HL-60 (cell line): ENCODE results near the gene AHDC1.
A peak's percentile ranks its signal among the peaks of the same experiment; 100 is the strongest.

Source experiments
- DNase-seq, 2 experiments: peaks; one replicate each; pipeline ENCODE4 v3.0.0-alpha.2; 2010 to 2020; ENCODE audit warnings: low read depth in 1 of 2, low spot score in 1 of 2
- H3K27ac ChIP-seq: fragments of 250-450 bp; sonication (Bioruptor Pico); replicated peaks from 2 replicates; pipeline ENCODE4 v1.5.1; 2020; ENCODE audit warnings: mild to moderate bottlenecking, moderate library complexity
- H3K27me3 ChIP-seq: fragments of 250-450 bp; sonication (Bioruptor Pico); 2 replicates; pipeline ENCODE4 v1.5.1; 2021; ENCODE audit warnings: mild to moderate bottlenecking, moderate library complexity; ENCODE audit not compliant: insufficient read depth, poor library complexity, severe bottlenecking
- H3K4me3 ChIP-seq: replicated peaks from 2 replicates; pipeline ENCODE4 v1.5.1; 2011; ENCODE audit warnings: mild to moderate bottlenecking, control low read depth, low read length; ENCODE audit not compliant: insufficient read depth
- GABPA ChIP-seq: IDR thresholded peaks from 2 replicates; pipeline ENCODE4 v1.6.1; 2012; ENCODE audit warnings: low read depth
- POLR2AphosphoS5 ChIP-seq: IDR thresholded peaks from 2 replicates; pipeline ENCODE4 v1.6.1; 2012; ENCODE audit warnings: low read depth
- SPI1 ChIP-seq: IDR thresholded peaks from 2 replicates; pipeline ENCODE4 v1.6.1; 2012; ENCODE audit warnings: low read depth, mild to moderate bottlenecking, borderline replicate concordance
- TF ChIP-seq, protein P1 (sequence below): IDR thresholded peaks from one replicate; pipeline ENCODE4 v1.5.1; 2011; ENCODE audit warnings: low read length, control low read depth, inconsistent platforms; ENCODE audit not compliant: insufficient read depth
- TF ChIP-seq, protein P2 (sequence below): IDR thresholded peaks from 2 replicates; pipeline ENCODE4 v1.6.1; 2012; ENCODE audit warnings: low read depth; ENCODE audit not compliant: insufficient replicate concordance

The AHDC1 gene

DNA sequence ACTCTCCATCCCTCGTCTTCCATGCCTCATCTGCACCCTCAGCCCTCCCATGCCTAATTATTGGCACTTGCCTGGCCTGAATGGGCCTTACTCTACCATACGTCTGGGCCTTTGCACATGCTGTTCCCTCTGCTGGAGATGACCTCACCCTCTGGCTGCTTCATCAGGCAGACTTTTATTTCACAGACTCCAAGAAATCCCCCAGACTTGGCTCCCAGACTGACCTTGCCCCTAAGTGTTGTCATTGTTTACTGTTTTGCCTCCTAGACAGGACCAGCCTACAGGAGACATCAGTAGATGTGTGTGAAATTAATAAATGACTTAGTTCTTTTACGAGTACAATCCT, 5.2 kb upstream of the AHDC1 start:
- Histone ChIP-seq H3K27ac (no peak overlapping the region), H3K4me3 (no peak overlapping the region), H3K27me3 (no peaks in the 10 kb centered on the region)
- no peak for DNase-seq
- TF ChIP-seq POLR2AphosphoS5 (no peak), SPI1 (no peak), GABPA (no peak)
- TF ChIP-seq, protein P1, sequence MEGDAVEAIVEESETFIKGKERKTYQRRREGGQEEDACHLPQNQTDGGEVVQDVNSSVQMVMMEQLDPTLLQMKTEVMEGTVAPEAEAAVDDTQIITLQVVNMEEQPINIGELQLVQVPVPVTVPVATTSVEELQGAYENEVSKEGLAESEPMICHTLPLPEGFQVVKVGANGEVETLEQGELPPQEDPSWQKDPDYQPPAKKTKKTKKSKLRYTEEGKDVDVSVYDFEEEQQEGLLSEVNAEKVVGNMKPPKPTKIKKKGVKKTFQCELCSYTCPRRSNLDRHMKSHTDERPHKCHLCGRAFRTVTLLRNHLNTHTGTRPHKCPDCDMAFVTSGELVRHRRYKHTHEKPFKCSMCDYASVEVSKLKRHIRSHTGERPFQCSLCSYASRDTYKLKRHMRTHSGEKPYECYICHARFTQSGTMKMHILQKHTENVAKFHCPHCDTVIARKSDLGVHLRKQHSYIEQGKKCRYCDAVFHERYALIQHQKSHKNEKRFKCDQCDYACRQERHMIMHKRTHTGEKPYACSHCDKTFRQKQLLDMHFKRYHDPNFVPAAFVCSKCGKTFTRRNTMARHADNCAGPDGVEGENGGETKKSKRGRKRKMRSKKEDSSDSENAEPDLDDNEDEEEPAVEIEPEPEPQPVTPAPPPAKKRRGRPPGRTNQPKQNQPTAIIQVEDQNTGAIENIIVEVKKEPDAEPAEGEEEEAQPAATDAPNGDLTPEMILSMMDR: no peak
- TF ChIP-seq, protein P2, sequence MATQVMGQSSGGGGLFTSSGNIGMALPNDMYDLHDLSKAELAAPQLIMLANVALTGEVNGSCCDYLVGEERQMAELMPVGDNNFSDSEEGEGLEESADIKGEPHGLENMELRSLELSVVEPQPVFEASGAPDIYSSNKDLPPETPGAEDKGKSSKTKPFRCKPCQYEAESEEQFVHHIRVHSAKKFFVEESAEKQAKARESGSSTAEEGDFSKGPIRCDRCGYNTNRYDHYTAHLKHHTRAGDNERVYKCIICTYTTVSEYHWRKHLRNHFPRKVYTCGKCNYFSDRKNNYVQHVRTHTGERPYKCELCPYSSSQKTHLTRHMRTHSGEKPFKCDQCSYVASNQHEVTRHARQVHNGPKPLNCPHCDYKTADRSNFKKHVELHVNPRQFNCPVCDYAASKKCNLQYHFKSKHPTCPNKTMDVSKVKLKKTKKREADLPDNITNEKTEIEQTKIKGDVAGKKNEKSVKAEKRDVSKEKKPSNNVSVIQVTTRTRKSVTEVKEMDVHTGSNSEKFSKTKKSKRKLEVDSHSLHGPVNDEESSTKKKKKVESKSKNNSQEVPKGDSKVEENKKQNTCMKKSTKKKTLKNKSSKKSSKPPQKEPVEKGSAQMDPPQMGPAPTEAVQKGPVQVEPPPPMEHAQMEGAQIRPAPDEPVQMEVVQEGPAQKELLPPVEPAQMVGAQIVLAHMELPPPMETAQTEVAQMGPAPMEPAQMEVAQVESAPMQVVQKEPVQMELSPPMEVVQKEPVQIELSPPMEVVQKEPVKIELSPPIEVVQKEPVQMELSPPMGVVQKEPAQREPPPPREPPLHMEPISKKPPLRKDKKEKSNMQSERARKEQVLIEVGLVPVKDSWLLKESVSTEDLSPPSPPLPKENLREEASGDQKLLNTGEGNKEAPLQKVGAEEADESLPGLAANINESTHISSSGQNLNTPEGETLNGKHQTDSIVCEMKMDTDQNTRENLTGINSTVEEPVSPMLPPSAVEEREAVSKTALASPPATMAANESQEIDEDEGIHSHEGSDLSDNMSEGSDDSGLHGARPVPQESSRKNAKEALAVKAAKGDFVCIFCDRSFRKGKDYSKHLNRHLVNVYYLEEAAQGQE: no peak

DNA sequence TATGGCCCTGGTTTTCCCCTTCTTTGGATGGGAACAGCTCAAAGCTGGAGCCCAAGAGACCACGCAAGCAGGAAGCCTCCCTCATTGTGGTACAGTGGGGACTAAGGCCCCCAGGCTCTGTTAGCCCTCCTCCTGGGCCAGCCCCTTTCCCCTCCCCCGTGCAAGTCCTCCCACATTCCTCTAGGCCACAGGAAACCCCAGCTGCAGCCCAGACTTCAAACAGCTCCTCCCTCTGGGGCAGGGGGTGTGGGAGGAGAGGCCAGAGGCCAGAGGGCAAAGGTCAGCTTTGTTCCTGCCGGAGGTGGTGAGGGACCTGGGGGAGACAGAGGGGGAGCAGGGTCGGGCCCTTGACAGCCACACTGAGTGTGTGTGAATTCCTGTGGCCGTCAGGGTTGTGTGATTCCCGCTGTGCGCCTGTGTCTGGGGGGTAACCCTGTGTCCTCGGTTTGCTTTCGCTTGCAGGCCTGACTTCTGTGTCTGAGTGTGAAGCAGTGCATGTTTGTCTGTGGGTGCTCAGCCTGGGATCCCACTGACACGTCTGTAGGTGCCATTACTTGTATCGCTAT, 3.4 kb upstream of the AHDC1 start:
- no peak for DNase-seq
- Histone ChIP-seq H3K27ac (no peak overlapping the region), H3K27me3 (no peaks in the 10 kb centered on the region), H3K4me3 (no peak overlapping the region)
- TF ChIP-seq, protein P2: no peak
- TF ChIP-seq POLR2AphosphoS5 (no peak), SPI1 (no peak), GABPA (no peak)
- TF ChIP-seq, protein P1: no peak

DNA sequence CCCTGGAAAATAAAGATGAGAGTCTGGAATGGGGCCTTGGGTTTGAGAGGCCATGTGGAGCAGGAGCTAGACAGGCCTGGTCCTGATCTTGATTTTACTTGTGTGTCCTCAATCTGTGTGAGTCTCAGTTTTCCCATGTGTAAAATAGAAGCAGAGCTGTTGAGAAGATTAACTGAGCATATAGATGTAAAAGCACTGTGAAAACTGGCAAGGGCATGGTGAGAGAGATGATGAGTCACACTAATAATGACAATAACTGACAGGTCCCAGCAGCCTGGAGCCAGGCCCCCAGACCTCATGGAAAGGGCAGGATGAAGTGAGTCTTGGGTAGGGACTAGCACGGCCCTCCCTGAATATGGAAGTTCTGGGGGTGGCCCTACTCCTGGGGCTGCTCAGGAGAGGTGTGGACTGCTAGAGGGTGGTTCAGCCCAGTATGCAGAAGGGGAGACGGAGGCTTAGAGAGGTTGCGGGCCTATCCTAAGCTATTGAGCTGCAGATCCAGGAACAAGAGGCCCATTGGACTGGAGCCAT, 2.8 kb upstream of the AHDC1 start:
- no peak for TF ChIP-seq POLR2AphosphoS5
- no peak for TF ChIP-seq SPI1
- no peak for TF ChIP-seq GABPA

DNA sequence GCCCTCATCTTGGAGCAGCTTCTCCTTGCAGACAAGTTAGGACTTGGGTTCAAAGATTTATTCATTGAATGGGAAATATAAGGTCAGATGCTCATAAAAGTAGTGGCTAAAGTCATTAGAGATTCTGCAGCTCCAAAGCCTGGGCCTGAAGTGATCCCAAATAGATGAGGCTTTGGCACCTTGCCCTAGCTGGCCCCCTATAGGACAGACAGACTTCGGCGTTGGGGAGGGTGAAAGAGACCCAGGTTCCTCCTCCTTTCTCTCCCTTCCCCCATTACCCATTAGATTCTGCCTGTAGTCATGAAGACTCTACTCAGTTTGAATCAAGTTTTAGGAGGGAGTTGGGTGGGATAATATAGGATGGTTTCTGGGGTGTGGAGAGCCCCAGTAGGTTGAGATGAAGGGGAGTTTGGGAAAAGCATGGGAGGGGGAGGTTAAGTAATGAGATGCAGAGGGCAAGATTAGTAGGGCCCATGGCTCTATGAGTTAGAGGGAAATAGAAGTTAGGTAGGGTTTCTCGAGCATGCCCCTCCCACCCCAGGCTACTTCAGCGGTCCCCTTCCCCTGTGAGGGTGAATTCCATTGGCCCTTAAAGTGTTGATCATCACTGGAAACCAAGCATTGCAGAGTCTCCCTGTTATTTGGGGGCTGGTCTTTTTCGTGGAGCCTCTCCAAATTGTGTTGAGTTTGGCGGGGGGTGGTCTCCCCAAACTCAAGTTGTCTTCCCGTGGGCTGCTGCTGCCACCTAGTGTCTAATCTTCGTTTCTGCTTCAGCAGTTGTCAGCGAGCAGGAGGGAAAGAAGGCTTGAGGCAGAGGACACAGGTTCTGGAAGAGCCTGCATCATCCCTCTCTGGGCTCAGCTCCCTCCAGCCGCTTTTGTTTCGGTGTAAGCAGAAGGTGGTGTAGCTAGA, 2.1 kb upstream of the AHDC1 start:
- Histone ChIP-seq H3K27me3 (no peaks in the 10 kb centered on the region), H3K4me3 (no peak overlapping the region), H3K27ac (no peak overlapping the region)
- peak in 1 of 2 experiments; percentile 55 for DNase-seq
- TF ChIP-seq, protein P2: no peak
- TF ChIP-seq, protein P1: peak; percentile 65

More for the DNA sequence above, 2.8 kb upstream of the AHDC1 start:
- Histone ChIP-seq H3K4me3 (no peak overlapping the region), H3K27me3 (no peaks in the 10 kb centered on the region), H3K27ac (no peak overlapping the region)
- no peak for DNase-seq
